Anterior cingulate cortex (tissue), 58 donors: ENCODE measurements around the gene ZMIZ1.
"Not testable (repeated sequence)": the region's sequence is repeated elsewhere in the genome, so short reads cannot be mapped to it uniquely, and the experiment has no call there.

Source experiments
- DNase-seq, 58 donors: peaks; one replicate each; lab custom pipeline; 2025; lab: John Stamatoyannopoulos, UW

Gene ZMIZ1

GRCh38 chr10:79337783-79338469 is 269.2 kb downstream of the ZMIZ1 start:
- DNase-seq: not testable (repeated sequence)

- no peak for DNase-seq
Observed at GRCh38 chr10:79339266-79339665, 270.5 kb downstream of the ZMIZ1 start.

GRCh38 chr10:79340646-79341244 is 272.0 kb downstream of the ZMIZ1 start:
- DNase-seq: no peak

- DNase-seq: no peak
Observed at GRCh38 chr10:79342295-79342761, 273.6 kb downstream of the ZMIZ1 start.

- no peak for DNase-seq
Observed at GRCh38 chr10:79342811-79343561, 274.2 kb downstream of the ZMIZ1 start.

- DNase-seq: no peak
Observed at GRCh38 chr10:79344502-79345195, 275.9 kb downstream of the ZMIZ1 start.

GRCh38 chr10:79345241-79346011 is 276.7 kb downstream of the ZMIZ1 start:
- DNase-seq: no peak

GRCh38 chr10:79346012-79346340 is 277.2 kb downstream of the ZMIZ1 start:
- DNase-seq: no peak

GRCh38 chr10:79346388-79347225 is 277.8 kb downstream of the ZMIZ1 start:
- DNase-seq: no peak

GRCh38 chr10:79347226-79347893 is 278.6 kb downstream of the ZMIZ1 start, which contains the start of gene PPIF:
Gene PPIF (plus strand): TSS chr10:79347469. CDS start chr10:79347549, 80 bp downstream.
- peak in 57 of 58 donors; percentile 54 to 96 (median 89) for DNase-seq

- peak in 21 of 58 donors; percentile 16 to 59 (median 35) for DNase-seq
Observed at GRCh38 chr10:79347894-79348639, 279.3 kb downstream of the ZMIZ1 start.

GRCh38 chr10:79348640-79348988 is 279.8 kb downstream of the ZMIZ1 start:
- no peak for DNase-seq

- DNase-seq: no peak
Observed at GRCh38 chr10:79349072-79349491, 280.3 kb downstream of the ZMIZ1 start.

GRCh38 chr10:79349766-79350406 is 281.1 kb downstream of the ZMIZ1 start:
- DNase-seq: no peak

- no peak for DNase-seq
Observed at GRCh38 chr10:79350407-79351154, 281.8 kb downstream of the ZMIZ1 start.

GRCh38 chr10:79351332-79351731 is 282.6 kb downstream of the ZMIZ1 start:
- no peak for DNase-seq
